PFSK-1 (cell line): ENCODE measurements around the gene TMEM163.

Experiments used
- POLR2AphosphoS5 ChIP-seq: IDR thresholded peaks from 2 replicates; pipeline ENCODE4 v1.6.1; 2012; ENCODE audit warnings: low read depth, mild to moderate bottlenecking, control low read depth, low read length, moderate library complexity
- TF ChIP-seq, protein P1 (sequence below), 2 experiments: IDR thresholded peaks; 2 replicates each; pipeline versions ENCODE4 v1.6.1 to v1.8.0; 2011 to 2012; ENCODE audit warnings: low read depth in 2 of 2, low read length in 2 of 2, control low read depth in 1 of 2, inconsistent platforms in 1 of 2, mild to moderate bottlenecking in 1 of 2, moderate library complexity in 1 of 2; ENCODE audit not compliant: insufficient read depth in 1 of 2

DNA sequence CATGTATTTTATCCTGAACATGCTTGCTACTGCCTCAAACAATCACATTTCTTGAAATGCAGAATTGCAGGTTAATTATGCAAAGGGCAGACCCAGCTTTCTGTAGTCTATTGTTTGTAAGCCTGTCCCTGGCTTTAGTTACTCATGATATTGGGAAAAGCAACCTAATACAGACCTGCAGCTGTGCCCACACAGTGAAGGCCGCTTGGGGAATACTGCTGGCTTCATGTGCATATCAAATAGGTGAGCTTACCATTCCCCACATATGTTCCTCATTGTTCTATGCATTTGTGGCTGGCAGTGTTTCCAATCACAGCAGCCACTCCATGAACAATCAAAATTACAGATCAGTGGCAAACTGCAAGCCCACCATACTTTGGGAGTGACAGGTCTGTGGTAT lies 186.3 kb downstream of the TMEM163 start:
- TF ChIP-seq, protein P1, sequence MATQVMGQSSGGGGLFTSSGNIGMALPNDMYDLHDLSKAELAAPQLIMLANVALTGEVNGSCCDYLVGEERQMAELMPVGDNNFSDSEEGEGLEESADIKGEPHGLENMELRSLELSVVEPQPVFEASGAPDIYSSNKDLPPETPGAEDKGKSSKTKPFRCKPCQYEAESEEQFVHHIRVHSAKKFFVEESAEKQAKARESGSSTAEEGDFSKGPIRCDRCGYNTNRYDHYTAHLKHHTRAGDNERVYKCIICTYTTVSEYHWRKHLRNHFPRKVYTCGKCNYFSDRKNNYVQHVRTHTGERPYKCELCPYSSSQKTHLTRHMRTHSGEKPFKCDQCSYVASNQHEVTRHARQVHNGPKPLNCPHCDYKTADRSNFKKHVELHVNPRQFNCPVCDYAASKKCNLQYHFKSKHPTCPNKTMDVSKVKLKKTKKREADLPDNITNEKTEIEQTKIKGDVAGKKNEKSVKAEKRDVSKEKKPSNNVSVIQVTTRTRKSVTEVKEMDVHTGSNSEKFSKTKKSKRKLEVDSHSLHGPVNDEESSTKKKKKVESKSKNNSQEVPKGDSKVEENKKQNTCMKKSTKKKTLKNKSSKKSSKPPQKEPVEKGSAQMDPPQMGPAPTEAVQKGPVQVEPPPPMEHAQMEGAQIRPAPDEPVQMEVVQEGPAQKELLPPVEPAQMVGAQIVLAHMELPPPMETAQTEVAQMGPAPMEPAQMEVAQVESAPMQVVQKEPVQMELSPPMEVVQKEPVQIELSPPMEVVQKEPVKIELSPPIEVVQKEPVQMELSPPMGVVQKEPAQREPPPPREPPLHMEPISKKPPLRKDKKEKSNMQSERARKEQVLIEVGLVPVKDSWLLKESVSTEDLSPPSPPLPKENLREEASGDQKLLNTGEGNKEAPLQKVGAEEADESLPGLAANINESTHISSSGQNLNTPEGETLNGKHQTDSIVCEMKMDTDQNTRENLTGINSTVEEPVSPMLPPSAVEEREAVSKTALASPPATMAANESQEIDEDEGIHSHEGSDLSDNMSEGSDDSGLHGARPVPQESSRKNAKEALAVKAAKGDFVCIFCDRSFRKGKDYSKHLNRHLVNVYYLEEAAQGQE (IDR thresholded peaks at IDR 0.05; ENCODE audit: insufficient read depth in 1 of 2, low read depth in 2 of 2, low read length in 2 of 2) = no peak
- no peak for TF ChIP-seq POLR2AphosphoS5
